T-helper 2 cell (primary cell): ENCODE data around the gene MYH15.

ENCODE experiments used
- DNase-seq, 5 experiments: peaks; one replicate each; pipeline versions ENCODE4 v3.0.0 to v3.0.0-alpha.2; 2012 to 2022
- total RNA-seq, 2 donors: gene quantifications; one replicate each; lab custom pipeline; 2026; lab: John Stamatoyannopoulos, UW

MYH15 gene
- total RNA-seq = 0.31 to 0.47 reads per million in 2 donors

- no peak for DNase-seq
These were observed at the start of gene MYH15 for GRCh38 chr3:108510496-108510895. Gene MYH15 (minus strand): TSS chr3:108510596. CDS start chr3:108510530, 66 bp downstream.

- no peak for DNase-seq
These were observed 45.7 kb upstream of the MYH15 start for GRCh38 chr3:108555966-108556581.

GRCh38 chr3:108554913-108555571 lies 44.6 kb upstream of the MYH15 start:
- no peak for DNase-seq

GRCh38 chr3:108554229-108554628 lies 43.8 kb upstream of the MYH15 start:
- DNase-seq = no peak

GRCh38 chr3:108552267-108553159 lies 42.1 kb upstream of the MYH15 start:
- peak in 2 of 5 experiments; percentile 19 to 53 for DNase-seq

- DNase-seq = no peak
These were observed 38.5 kb upstream of the MYH15 start for GRCh38 chr3:108548886-108549285.

- DNase-seq = no peak
These were observed 37.9 kb upstream of the MYH15 start for GRCh38 chr3:108548304-108548703.

GRCh38 chr3:108546692-108547091 lies 36.3 kb upstream of the MYH15 start:
- DNase-seq = peak in 1 of 5 experiments; percentile 21

- DNase-seq = no peak
These were observed 35.9 kb upstream of the MYH15 start for GRCh38 chr3:108546247-108546646.

- DNase-seq = no peak
These were observed 27.7 kb upstream of the MYH15 start for GRCh38 chr3:108538083-108538482.

GRCh38 chr3:108528459-108529252 lies 18.3 kb upstream of the MYH15 start:
- no peak for DNase-seq

GRCh38 chr3:108527817-108528216 lies 17.4 kb upstream of the MYH15 start:
- DNase-seq = no peak

GRCh38 chr3:108527109-108527508 lies 16.7 kb upstream of the MYH15 start:
- no peak for DNase-seq

- DNase-seq = no peak
These were observed 15.6 kb upstream of the MYH15 start for GRCh38 chr3:108525971-108526370.

- no peak for DNase-seq
These were observed 14.9 kb upstream of the MYH15 start for GRCh38 chr3:108525256-108525655.

GRCh38 chr3:108524537-108524936 lies 14.1 kb upstream of the MYH15 start:
- no peak for DNase-seq

- no peak for DNase-seq
These were observed 8.5 kb upstream of the MYH15 start for GRCh38 chr3:108518895-108519294.

GRCh38 chr3:108516881-108517280 lies 6.5 kb upstream of the MYH15 start:
- no peak for DNase-seq

- no peak for DNase-seq
These were observed 3.6 kb upstream of the MYH15 start for GRCh38 chr3:108513961-108514360.

GRCh38 chr3:108512671-108513070 lies 2.3 kb upstream of the MYH15 start:
- no peak for DNase-seq

- no peak for DNase-seq
These were observed 1.1 kb upstream of the MYH15 start for GRCh38 chr3:108511490-108511889.

GRCh38 chr3:108511055-108511454 lies 659 bp upstream of the MYH15 start:
- no peak for DNase-seq

- DNase-seq = no peak
These were observed 525 bp downstream of the MYH15 start for GRCh38 chr3:108509871-108510270.
